HepG2 (cell line): ENCODE results near the gene MACROH2A1. TPM values are rescaled to one million over a fixed set of nuclear protein-coding genes. Genes with fewer than 3 reads are reported as not detected.

Source experiments
- ATAC-seq: fragments of 200-7000 bp; cut with Tn5 transposase; 3 replicates; pipeline ENCODE4 v1.9.1; 2020; ENCODE audit warnings: mild to moderate bottlenecking, moderate library complexity
- BruUV-seq: library from RNA; stranded (reverse); fragments of 400-500 nt; replicated peaks from 2 replicates; lab custom pipeline; 2021; lab: Mats Ljungman, UMichigan
- CTCF ChIA-PET: fragments of 300-600 bp; formaldehyde crosslinking; extraction: SDS; loops from one replicate; lab custom pipeline; 2021; ENCODE audit warnings: low total read pairs, inconsistent platforms, low intra/inter-chr PET ratio; lab: Yijun Ruan, JAX
- POLR2A ChIA-PET: fragments of 350-600 bp; sonication (Branson Sonifier 250); formaldehyde crosslinking; loops from one replicate; lab custom pipeline; 2020; ENCODE audit warnings: antibody characterized with exemption, inconsistent platforms; lab: Yijun Ruan, JAX
- DNase-seq: peaks from one replicate; pipeline ENCODE4 v3.0.0-alpha.2; 2015; ENCODE audit warnings: low spot score
- FAIRE-seq: peaks from 3 replicates; lab custom pipeline; 2011; peaks lifted over from hg19 to GRCh38; lab: Jason Lieb, UNC
- H2AFZ ChIP-seq: one replicate; pipeline ENCODE4 v1.6.1; 2011; ENCODE audit warnings: low read length, inconsistent platforms
- H3K27ac ChIP-seq: fragments of 300-600 bp; 3 replicates; pipeline ENCODE4 v1.8.0; 2011; ENCODE audit warnings: mixed run types, mild to moderate bottlenecking, mixed read lengths, low read length, inconsistent platforms; ENCODE audit not compliant: insufficient read depth; ENCODE audit errors: extremely low read length
- H3K27me3 ChIP-seq, 2 experiments: fragments of 200-600 bp in 1 of 2; 2 replicates in 1 of 2; 3 replicates in 1 of 2; pipeline versions ENCODE4 v1.6.0 to v1.8.0; 2011; ENCODE audit warnings: low read length in 2 of 2, mild to moderate bottlenecking in 2 of 2, moderate library complexity in 2 of 2, inconsistent platforms in 1 of 2; ENCODE audit not compliant: insufficient read depth in 2 of 2, control insufficient read depth in 1 of 2
- H3K36me3 ChIP-seq, 2 experiments: fragments of 200-600 bp in 1 of 2; replicated peaks in 1 of 2; 2 replicates in 1 of 2; 3 replicates in 1 of 2; pipeline versions ENCODE4 v1.5.1 to v1.8.0; 2011; ENCODE audit warnings: low read length in 2 of 2, inconsistent platforms in 1 of 2; ENCODE audit not compliant: insufficient read depth in 2 of 2, control insufficient read depth in 1 of 2
- H3K4me1 ChIP-seq: 2 replicates; pipeline ENCODE4 v1.5.1; 2012; ENCODE audit warnings: low read length, inconsistent platforms; ENCODE audit not compliant: insufficient read depth
- H3K4me2 ChIP-seq: 2 replicates; pipeline ENCODE4 v1.6.0; 2011; ENCODE audit warnings: low read depth, low read length, inconsistent platforms
- H3K4me3 ChIP-seq, 3 experiments: fragments of 200-600 bp in 1 of 3; sonication (generic), shearing (Covaris generic) in 1 of 3; replicated peaks in 1 of 3; 2 replicates each; pipeline ENCODE4 v1.5.1; 2011 to 2016; ENCODE audit warnings: low read length in 3 of 3, inconsistent platforms in 2 of 3, low read depth in 2 of 3, mild to moderate bottlenecking in 2 of 3, control low read depth in 1 of 3, mixed read lengths in 1 of 3; ENCODE audit not compliant: insufficient read depth in 1 of 3
- H3K79me2 ChIP-seq: one replicate; pipeline ENCODE4 v1.6.1; 2011; ENCODE audit warnings: low read length, inconsistent platforms; ENCODE audit not compliant: insufficient read depth
- H3K9ac ChIP-seq: 2 replicates; pipeline ENCODE4 v1.6.0; 2011; ENCODE audit warnings: mild to moderate bottlenecking, low read depth, low read length, inconsistent platforms; ENCODE audit not compliant: insufficient read depth
- H3K9me3 ChIP-seq: 2 replicates; pipeline ENCODE4 v1.5.1; 2012; ENCODE audit warnings: mild to moderate bottlenecking, low read length
- H4K20me1 ChIP-seq: 2 replicates; pipeline ENCODE4 v1.6.0; 2011; ENCODE audit warnings: inconsistent platforms, mild to moderate bottlenecking, low read length, moderate library complexity; ENCODE audit not compliant: insufficient read depth
- FOXO1 ChIP-seq: sonication (generic); formaldehyde crosslinking; IDR thresholded peaks from 2 replicates; pipeline ENCODE4 v1.4.0; 2020; ENCODE audit warnings: missing genetic modification reagents
- HCFC1 ChIP-seq: fragments of 150-350 bp; IDR thresholded peaks from 2 replicates; pipeline ENCODE4 v1.6.1; 2014; ENCODE audit warnings: low read depth, low read length
- HMGA1 ChIP-seq: sonication (generic); formaldehyde crosslinking; conservative IDR thresholded peaks from 2 replicates; pipeline ENCODE4 v1.4.0; 2020; ENCODE audit warnings: missing genetic modification reagents
- MYNN ChIP-seq: sonication (generic); formaldehyde crosslinking; IDR thresholded peaks from 2 replicates; pipeline ENCODE4 v1.4.0; 2020; ENCODE audit warnings: mild to moderate bottlenecking, low read depth, missing genetic modification reagents
- SAFB2 ChIP-seq: sonication (generic); formaldehyde crosslinking; IDR thresholded peaks from 2 replicates; pipeline ENCODE4 v1.5.1; 2020; ENCODE audit warnings: missing genetic modification reagents, low read depth, mild to moderate bottlenecking, borderline replicate concordance
- SMARCC2 ChIP-seq: fragments of 450-650 bp; IDR thresholded peaks from 2 replicates; pipeline ENCODE4 v1.6.1; 2017; ENCODE audit warnings: antibody characterized with exemption, mild to moderate bottlenecking
- SPEN ChIP-seq: sonication (generic); formaldehyde crosslinking; IDR thresholded peaks from 2 replicates; pipeline ENCODE4 v1.5.1; 2020; ENCODE audit warnings: low read depth, mild to moderate bottlenecking, missing genetic modification reagents
- SRF ChIP-seq: IDR thresholded peaks from 2 replicates; pipeline ENCODE4 v1.6.1; 2011; ENCODE audit warnings: mild to moderate bottlenecking, low read depth, low read length, moderate library complexity
- STAG1 ChIP-seq: sonication (generic); formaldehyde crosslinking; IDR thresholded peaks from 2 replicates; pipeline ENCODE4 v1.4.0; 2020; ENCODE audit warnings: missing genetic modification reagents
- TBX3 ChIP-seq: fragments of 450-650 bp; IDR thresholded peaks from 2 replicates; pipeline ENCODE4 v1.6.1; 2017; ENCODE audit warnings: antibody characterized with exemption, mild to moderate bottlenecking, inconsistent platforms, borderline replicate concordance
- TEAD3 ChIP-seq: optimal IDR thresholded peaks from 2 replicates; pipeline ENCODE3; 2016; ENCODE audit warnings: borderline replicate concordance
- ZMYM3 ChIP-seq: sonication (generic); formaldehyde crosslinking; IDR thresholded peaks from 2 replicates; pipeline ENCODE4 v1.5.1; 2020; ENCODE audit warnings: mild to moderate bottlenecking, missing genetic modification reagents
- ZNF24 ChIP-seq: fragments of 450-650 bp; IDR thresholded peaks from 2 replicates; pipeline ENCODE4 v1.6.1; 2017; ENCODE audit warnings: antibody characterized with exemption, mild to moderate bottlenecking
- ZNF549 ChIP-seq: sonication (generic); formaldehyde crosslinking; IDR thresholded peaks from 2 replicates; pipeline ENCODE4 v1.5.0; 2020; ENCODE audit warnings: missing genetic modification reagents
- ZNF747 ChIP-seq: sonication (generic); formaldehyde crosslinking; IDR thresholded peaks from 2 replicates; pipeline ENCODE4 v1.8.1; 2023; ENCODE audit warnings: missing genetic modification reagents, mild to moderate bottlenecking, borderline replicate concordance
- ZNF777 ChIP-seq: sonication (generic); formaldehyde crosslinking; IDR thresholded peaks from 2 replicates; pipeline ENCODE4 v1.4.0; 2020; ENCODE audit warnings: missing genetic modification reagents
- ZNF839 ChIP-seq: sonication (generic); formaldehyde crosslinking; IDR thresholded peaks from 2 replicates; pipeline ENCODE4 v1.4.0; 2020; ENCODE audit warnings: missing genetic modification reagents, mild to moderate bottlenecking, borderline replicate concordance
- WGBS: methylation state at CpG from one replicate; pipeline ENCODE4 v1.1.6; 2017; ENCODE audit warnings: low lambda C conversion rate; 5-methylcytosine and 5-hydroxymethylcytosine counted together
- in situ Hi-C: cut with HindIII; loops from 2 replicates; pipeline ENCODE4 v1.10.0; 2017; ENCODE audit warnings: low pct_unique_long_range_greater_than_20kb; ENCODE audit not compliant: extremely low pct_ligation_motif_present
- intact Hi-C: fragments of 100-400 bp; cut with micrococcal nuclease; formaldehyde crosslinking; loops from one replicate; pipeline ENCODE4 v1.10.0; 2022; ENCODE audit not compliant: unreplicated experiment
- polyA plus RNA-seq, 8 experiments: library from polyadenylated mRNA; depleted of rRNA in 3 of 8; stranded (reverse) in 7 of 8; unstranded in 1 of 8; fragments of >200 nt; fragmentation: Illumina TruSeq in 4 of 8; extraction: Trizol in 4 of 8; gene quantifications; 2 replicates each; pipeline versions ENCODE4 v1.2.1 to v1.2.3, GENCODE V29; 2011 to 2016; ENCODE audit warnings: low read depth in 4 of 8, missing spikeins in 1 of 8, mixed read lengths in 1 of 8; ENCODE audit not compliant: insufficient read depth in 1 of 8
- total RNA-seq, 5 experiments: library from RNA; depleted of rRNA; stranded (reverse); fragments of >200 nt; fragmentation: Illumina TruSeq; extraction: Trizol; gene quantifications; 2 replicates each; pipeline ENCODE4 v1.2.3, GENCODE V29; 2016; ENCODE audit warnings: low read depth in 1 of 5
- TF ChIP-seq, protein P1 (sequence below): sonication (generic); formaldehyde crosslinking; IDR thresholded peaks from 2 replicates; pipeline ENCODE4 v1.8.0; 2022; ENCODE audit warnings: missing genetic modification reagents, low read depth, mild to moderate bottlenecking, borderline replicate concordance
- TF ChIP-seq, protein P2 (sequence below): sonication (generic); formaldehyde crosslinking; conservative IDR thresholded peaks from 2 replicates; pipeline ENCODE4 v1.5.0; 2020; ENCODE audit warnings: missing genetic modification reagents

MACROH2A1 gene
- total and polyA plus RNA-seq, 2 of the 13 experiments (the other 11 are each of a cell fraction or from before 2014, with no cell fraction given) = 69.1 to 158 TPM

DNA sequence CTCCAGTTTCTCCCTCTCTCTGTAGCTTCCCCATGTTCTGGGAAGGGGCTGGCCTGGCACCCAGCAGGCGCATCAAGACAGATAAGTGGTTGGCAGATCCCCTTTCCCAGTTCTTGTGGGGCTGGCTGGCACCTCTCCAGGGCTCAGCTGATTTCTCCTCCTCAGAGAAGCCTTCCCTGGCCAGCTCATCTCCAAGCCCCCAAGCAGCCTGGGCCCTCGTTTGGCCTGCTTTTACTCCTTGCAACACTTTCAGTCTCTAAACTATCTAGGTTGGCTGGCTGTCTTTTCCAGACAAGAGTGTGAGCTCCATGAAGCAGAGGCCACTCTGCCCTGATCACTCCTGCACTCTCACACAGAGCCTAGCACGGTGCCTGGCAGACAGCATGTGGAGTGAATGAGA lies 13.5 kb downstream of the MACROH2A1 start:
- no peak overlapping the region for H3K4me2 ChIP-seq
- peaks cover 26% of the 10 kb centered on the region for H3K79me2 ChIP-seq
- ATAC-seq (no peak), FAIRE-seq (no peak), DNase-seq (no peak)
- H4K20me1 ChIP-seq = peaks cover 10% of the 10 kb centered on the region
- no peak overlapping the region for H3K4me3 ChIP-seq
- H3K4me1 ChIP-seq = no peaks in the 10 kb centered on the region
- intact Hi-C loops = no loop called here
- TF ChIP-seq ZNF24 = no peak
- TF ChIP-seq ZNF777 (CRISPR knock-in tag) = no peak
- no peak for TF ChIP-seq HMGA1 (CRISPR knock-in tag)
- no peak for TF ChIP-seq STAG1
- no peak for TF ChIP-seq ZNF549 (CRISPR knock-in tag)
- no peak for TF ChIP-seq SPEN (CRISPR knock-in tag)
- TF ChIP-seq, protein P1, sequence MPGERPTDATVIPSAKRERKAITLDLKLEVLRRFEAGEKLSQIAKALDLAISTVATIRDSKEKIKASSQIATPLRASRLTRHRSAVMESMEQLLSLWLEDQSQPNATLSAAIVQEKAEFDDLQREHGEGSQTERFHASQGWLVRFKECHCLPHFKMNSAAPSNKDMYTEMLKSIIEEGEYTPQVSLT (CRISPR knock-in tag) = no peak
- no peak for TF ChIP-seq ZNF747 (CRISPR knock-in tag)
- TF ChIP-seq, protein P2, sequence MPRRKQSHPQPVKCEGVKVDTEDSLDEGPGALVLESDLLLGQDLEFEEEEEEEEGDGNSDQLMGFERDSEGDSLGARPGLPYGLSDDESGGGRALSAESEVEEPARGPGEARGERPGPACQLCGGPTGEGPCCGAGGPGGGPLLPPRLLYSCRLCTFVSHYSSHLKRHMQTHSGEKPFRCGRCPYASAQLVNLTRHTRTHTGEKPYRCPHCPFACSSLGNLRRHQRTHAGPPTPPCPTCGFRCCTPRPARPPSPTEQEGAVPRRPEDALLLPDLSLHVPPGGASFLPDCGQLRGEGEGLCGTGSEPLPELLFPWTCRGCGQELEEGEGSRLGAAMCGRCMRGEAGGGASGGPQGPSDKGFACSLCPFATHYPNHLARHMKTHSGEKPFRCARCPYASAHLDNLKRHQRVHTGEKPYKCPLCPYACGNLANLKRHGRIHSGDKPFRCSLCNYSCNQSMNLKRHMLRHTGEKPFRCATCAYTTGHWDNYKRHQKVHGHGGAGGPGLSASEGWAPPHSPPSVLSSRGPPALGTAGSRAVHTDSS (CRISPR knock-in tag) = no peak
- TF ChIP-seq FOXO1 (CRISPR knock-in tag) = no peak
- no peak for TF ChIP-seq ZNF839
- TF ChIP-seq HCFC1 = no peak
- no peak for TF ChIP-seq SMARCC2
- no peak for TF ChIP-seq MYNN (CRISPR knock-in tag)
- no peak for TF ChIP-seq SRF
- no peak for TF ChIP-seq TEAD3 (CRISPR knock-in tag)
- TF ChIP-seq ZMYM3 = no peak
- no peak for TF ChIP-seq SAFB2 (CRISPR knock-in tag)
- no peak for TF ChIP-seq TBX3
- ChIA-PET CTCF (no interaction called here), POLR2A (interaction anchor here (0.5 kb wide), 1 partner anchor 667 kb away, joined by 3 read pairs; no protein-coding TSS in a partner anchor)
- H3K27ac ChIP-seq = no peak overlapping the region
- H3K36me3 ChIP-seq = peaks cover 42 to 91% of the 10 kb centered on the region in 2 experiments
- 100% methylated on average over 2 of the region's 3 CpGs for WGBS
- no peak overlapping the region for H3K9ac ChIP-seq
- BruUV-seq = no TSS peak
- H3K27me3 ChIP-seq = no peaks in the 10 kb centered on the region
- no peak overlapping the region for H2AFZ ChIP-seq
- in situ Hi-C loops = no loop called here
- no peaks in the 10 kb centered on the region for H3K9me3 ChIP-seq
